BE2C (cell line): ENCODE measurements around the gene CSH2.
"Not testable (repeated sequence)": the region's sequence is repeated elsewhere in the genome, so short reads cannot be mapped to it uniquely, and the experiment has no call there.

ENCODE experiments used
- DNase-seq: peaks from one replicate; pipeline ENCODE4 v3.0.0-alpha.2; 2020
- H3K27me3 ChIP-seq: fragments of 250-450 bp; sonication (Bioruptor Pico); 2 replicates; pipeline ENCODE4 v1.5.1; 2020; ENCODE audit warnings: mild to moderate bottlenecking
- H3K36me3 ChIP-seq: fragments of 250-450 bp; sonication (Bioruptor Pico); 2 replicates; pipeline ENCODE4 v1.5.1; 2020; ENCODE audit warnings: mild to moderate bottlenecking
- H3K4me1 ChIP-seq: fragments of 250-450 bp; sonication (Bioruptor Pico); 2 replicates; pipeline ENCODE4 v1.5.1; 2020
- H3K4me3 ChIP-seq: 2 replicates; pipeline ENCODE4 v1.5.1; 2011; ENCODE audit warnings: low read depth, low read length
- H3K9me3 ChIP-seq: fragments of 250-450 bp; sonication (Bioruptor Pico); 2 replicates; pipeline ENCODE4 v1.5.1; 2020
- CTCF ChIP-seq: IDR thresholded peaks from 2 replicates; pipeline ENCODE4 v1.5.1; 2012; ENCODE audit warnings: mild to moderate bottlenecking, low read depth, low read length

The CSH2 gene

DNA sequence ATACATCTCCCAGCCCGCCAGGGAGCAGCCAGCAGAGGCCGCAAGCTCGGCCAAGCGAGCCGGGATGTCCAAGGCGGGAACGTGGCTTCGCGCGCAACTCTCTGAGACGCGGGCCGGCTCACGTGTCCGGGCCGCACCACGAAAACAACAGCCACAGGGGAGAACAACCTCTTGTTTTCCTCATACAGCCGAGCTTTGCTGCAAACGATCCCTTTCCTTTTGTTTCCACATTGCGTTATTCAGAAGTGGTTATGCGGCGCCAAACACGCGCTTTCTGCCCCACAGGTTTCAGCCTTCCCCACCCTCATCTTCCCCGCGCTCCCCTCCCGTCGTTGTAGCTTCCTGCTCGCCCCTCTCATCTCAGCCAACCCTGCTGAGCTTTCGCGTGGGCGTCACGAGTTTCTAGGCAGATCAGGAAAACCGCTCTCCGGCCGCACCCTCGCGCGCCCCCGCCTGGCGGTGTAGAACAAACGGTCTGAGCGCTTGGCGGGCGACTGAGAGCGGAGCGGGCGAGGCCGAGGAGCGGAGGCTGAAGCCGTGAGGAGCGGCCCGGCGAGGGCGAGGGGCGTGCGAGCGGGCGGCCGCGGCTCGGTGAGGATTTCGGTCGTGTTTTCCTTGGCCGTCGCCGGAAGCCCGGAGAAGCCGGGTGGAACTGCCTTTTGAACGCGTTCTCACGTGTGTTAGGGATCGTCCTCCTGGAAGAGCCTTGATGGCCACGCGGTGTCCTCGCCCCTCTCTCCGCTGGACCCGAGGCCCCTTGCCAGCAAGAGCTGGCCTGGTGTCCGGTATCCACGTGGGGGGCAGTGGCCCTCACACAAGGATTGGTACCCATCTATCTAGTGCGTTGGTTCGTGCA lies 24.4 kb downstream of the CSH2 start:
- no peak overlapping the region for H3K4me3 ChIP-seq
- no peaks in the 10 kb centered on the region for H3K9me3 ChIP-seq
- DNase-seq = no peak

DNA sequence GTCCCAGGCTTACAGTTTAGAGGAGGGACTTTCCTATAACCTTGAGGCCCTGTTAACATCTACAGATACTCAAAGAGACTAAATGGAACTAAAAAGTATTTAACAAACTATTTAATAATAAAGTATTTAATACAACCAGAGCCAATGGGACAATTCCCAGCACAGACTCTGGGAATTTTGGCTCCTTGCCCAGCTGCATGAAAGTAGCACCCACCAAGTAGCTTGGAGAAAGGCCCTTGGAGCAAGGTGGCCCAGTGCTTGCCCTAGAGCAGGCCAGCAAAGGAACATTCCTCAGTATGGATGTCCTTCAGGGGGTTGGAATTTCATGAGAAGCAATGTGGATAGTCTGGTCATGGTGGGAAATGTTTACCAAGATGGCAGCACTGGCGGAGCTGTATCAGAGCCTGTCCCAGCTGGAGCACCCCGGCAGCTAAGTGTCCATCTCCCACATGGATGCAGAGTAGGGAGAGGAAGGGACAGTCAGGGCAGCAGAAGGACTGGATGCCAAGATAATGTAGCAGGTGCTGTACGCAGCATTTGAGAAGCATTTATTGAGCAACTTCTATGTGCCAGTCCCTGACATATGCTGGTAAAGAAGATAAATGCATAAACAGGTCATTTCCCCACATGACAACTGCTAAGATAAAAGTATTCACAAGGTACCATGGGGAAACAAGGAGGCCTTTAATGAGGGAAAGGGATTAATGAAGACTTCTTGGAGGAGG lies 25.8 kb downstream of the CSH2 start:
- no peak for TF ChIP-seq CTCF
- H3K4me1 ChIP-seq = no peaks in the 10 kb centered on the region
- no peak for DNase-seq
- no peaks in the 10 kb centered on the region for H3K36me3 ChIP-seq
- no peak overlapping the region for H3K4me3 ChIP-seq
- no peaks in the 10 kb centered on the region for H3K27me3 ChIP-seq
- no peaks in the 10 kb centered on the region for H3K9me3 ChIP-seq

More for the DNA sequence above, 24.4 kb downstream of the CSH2 start:
- no peaks in the 10 kb centered on the region for H3K36me3 ChIP-seq
- no peaks in the 10 kb centered on the region for H3K4me1 ChIP-seq
- no peaks in the 10 kb centered on the region for H3K27me3 ChIP-seq
- no peak for TF ChIP-seq CTCF

DNA sequence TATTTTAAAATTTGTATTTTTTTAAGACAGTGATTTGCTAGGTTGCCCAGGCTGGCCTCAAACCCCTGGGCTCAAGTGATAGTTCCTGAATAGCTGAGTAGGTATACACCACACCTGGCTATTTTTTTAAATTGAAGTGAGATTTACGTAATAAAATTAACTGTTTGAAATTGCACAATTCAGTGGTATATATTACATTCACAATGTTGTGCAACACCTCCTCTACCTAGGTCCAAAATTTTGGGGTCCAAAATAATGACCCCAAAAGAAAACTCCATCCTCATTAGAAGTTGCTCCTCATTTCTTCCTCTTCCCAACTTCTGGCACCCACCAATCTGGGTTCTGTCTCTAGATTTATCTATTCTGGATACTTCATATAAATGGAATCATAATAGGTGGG lies 28.0 kb downstream of the CSH2 start:
- TF ChIP-seq CTCF = no peak
- Histone ChIP-seq H3K4me1 (no peaks in the 10 kb centered on the region; the same call in 1 of the 2 replicates), H3K36me3 (no peaks in the 10 kb centered on the region), H3K9me3 (no peaks in the 10 kb centered on the region), H3K4me3 (no peak overlapping the region), H3K27me3 (no peaks in the 10 kb centered on the region)
- no peak for DNase-seq

- Histone ChIP-seq H3K9me3 (no peaks in the 10 kb centered on the region), H3K4me3 (no peak overlapping the region), H3K4me1 (peaks cover 1% of the 10 kb centered on the region; the same call in 1 of the 2 replicates)
These were observed 29.4 kb downstream of the CSH2 start for GRCh38 chr17:63843910-63844677.

GRCh38 chr17:63843387-63843888 lies 30.0 kb downstream of the CSH2 start:
- not testable (repeated sequence) for H3K9me3 ChIP-seq, H3K27me3 ChIP-seq, H3K4me1 ChIP-seq, DNase-seq, H3K36me3 ChIP-seq
- peak overlapping the region; percentile 97 for H3K4me3 ChIP-seq

More at GRCh38 chr17:63843910-63844677, 29.4 kb downstream of the CSH2 start:
- Histone ChIP-seq H3K36me3 (no peaks in the 10 kb centered on the region), H3K27me3 (no peaks in the 10 kb centered on the region)
- DNase-seq = no peak
- TF ChIP-seq CTCF = no peak
